Measurements from ENCODE around the gene UBE3C.
"Not testable (repeated sequence)": the region's sequence is repeated elsewhere in the genome, so short reads cannot be mapped to it uniquely, and the experiment has no call there.

Gene UBE3C

GRCh38 chr7:157219154-157219553 is 80.4 kb downstream of the UBE3C start:
- in situ Hi-C loops (cut with MboI; ENCODE audit: low pct_unique_long_range_greater_than_20kb, low sequenced_read_pairs) = no loop called here
- no peak for DNase-seq

- in situ Hi-C loops (cut with MboI; ENCODE audit: low pct_unique_long_range_greater_than_20kb, low sequenced_read_pairs) = no loop called here
- no peak for DNase-seq
These were observed 82.3 kb downstream of the UBE3C start for GRCh38 chr7:157220916-157221569.

- in situ Hi-C loops (cut with MboI; ENCODE audit: low pct_unique_long_range_greater_than_20kb, low sequenced_read_pairs) = no loop called here
- no peak for DNase-seq
These were observed 84.0 kb downstream of the UBE3C start for GRCh38 chr7:157222687-157223086.

- in situ Hi-C loops (cut with MboI; ENCODE audit: low pct_unique_long_range_greater_than_20kb, low sequenced_read_pairs) = no loop called here
- peak; percentile 40 for DNase-seq
These were observed 85.9 kb downstream of the UBE3C start for GRCh38 chr7:157224627-157225026.

GRCh38 chr7:157228864-157229422 is 90.2 kb downstream of the UBE3C start:
- DNase-seq = peak; percentile 43

GRCh38 chr7:157233677-157234076 is 95.0 kb downstream of the UBE3C start:
- no peak for DNase-seq
- in situ Hi-C loops (cut with MboI; ENCODE audit: low pct_unique_long_range_greater_than_20kb, low sequenced_read_pairs) = no loop called here

More at GRCh38 chr7:157228864-157229422, 90.2 kb downstream of the UBE3C start:
- in situ Hi-C loops (cut with MboI; ENCODE audit: low pct_unique_long_range_greater_than_20kb, low sequenced_read_pairs) = no loop called here

- DNase-seq = no peak
- in situ Hi-C loops (cut with MboI; ENCODE audit: low pct_unique_long_range_greater_than_20kb, low sequenced_read_pairs) = no loop called here
These were observed 95.5 kb downstream of the UBE3C start for GRCh38 chr7:157234271-157234670.

GRCh38 chr7:157235357-157236333 is 96.9 kb downstream of the UBE3C start:
- in situ Hi-C loops (cut with MboI; ENCODE audit: low pct_unique_long_range_greater_than_20kb, low sequenced_read_pairs) = no loop called here
- no peak for DNase-seq

- in situ Hi-C loops (cut with MboI; ENCODE audit: low pct_unique_long_range_greater_than_20kb, low sequenced_read_pairs) = no loop called here
These were observed 99.4 kb downstream of the UBE3C start for GRCh38 chr7:157238087-157238486.

GRCh38 chr7:157239571-157240270 is 101.0 kb downstream of the UBE3C start:
- no peak for DNase-seq
- in situ Hi-C loops (cut with MboI; ENCODE audit: low pct_unique_long_range_greater_than_20kb, low sequenced_read_pairs) = no loop called here

More at GRCh38 chr7:157238087-157238486, 99.4 kb downstream of the UBE3C start:
- no peak for DNase-seq

GRCh38 chr7:157241631-157242030 is 102.9 kb downstream of the UBE3C start:
- in situ Hi-C loops (cut with MboI; ENCODE audit: low pct_unique_long_range_greater_than_20kb, low sequenced_read_pairs) = no loop called here
- no peak for DNase-seq

- no peak for DNase-seq
- in situ Hi-C loops (cut with MboI; ENCODE audit: low pct_unique_long_range_greater_than_20kb, low sequenced_read_pairs) = no loop called here
These were observed 106.0 kb downstream of the UBE3C start for GRCh38 chr7:157244516-157245294.

- no peak for DNase-seq
- in situ Hi-C loops (cut with MboI; ENCODE audit: low pct_unique_long_range_greater_than_20kb, low sequenced_read_pairs) = no loop called here
These were observed 107.3 kb downstream of the UBE3C start for GRCh38 chr7:157246052-157246451.

GRCh38 chr7:157248659-157249058 is 109.9 kb downstream of the UBE3C start:
- DNase-seq = no peak
- in situ Hi-C loops (cut with MboI; ENCODE audit: low pct_unique_long_range_greater_than_20kb, low sequenced_read_pairs) = no loop called here

GRCh38 chr7:157250605-157251228 is 112.0 kb downstream of the UBE3C start:
- in situ Hi-C loops (cut with MboI; ENCODE audit: low pct_unique_long_range_greater_than_20kb, low sequenced_read_pairs) = no loop called here
- peak; percentile 71 for DNase-seq

GRCh38 chr7:157251817-157252216 is 113.1 kb downstream of the UBE3C start:
- DNase-seq; in situ Hi-C loops (cut with MboI; ENCODE audit: low pct_unique_long_range_greater_than_20kb, low sequenced_read_pairs): not testable (repeated sequence)

- DNase-seq = no peak
- in situ Hi-C loops (cut with MboI; ENCODE audit: low pct_unique_long_range_greater_than_20kb, low sequenced_read_pairs) = no loop called here
These were observed 115.1 kb downstream of the UBE3C start for GRCh38 chr7:157253850-157254249.

GRCh38 chr7:157254781-157255180 is 116.1 kb downstream of the UBE3C start:
- DNase-seq; in situ Hi-C loops (cut with MboI; ENCODE audit: low pct_unique_long_range_greater_than_20kb, low sequenced_read_pairs): not testable (repeated sequence)
